Measurements from ENCODE around the gene DSTN. TPM values are rescaled to one million over a fixed set of nuclear protein-coding genes. Genes with fewer than 3 reads are reported as not detected.
A peak's percentile ranks its signal among the peaks of the same experiment; 100 is the strongest.

Gene DSTN
- total RNA-seq, 1 donor = 550 TPM

DNA sequence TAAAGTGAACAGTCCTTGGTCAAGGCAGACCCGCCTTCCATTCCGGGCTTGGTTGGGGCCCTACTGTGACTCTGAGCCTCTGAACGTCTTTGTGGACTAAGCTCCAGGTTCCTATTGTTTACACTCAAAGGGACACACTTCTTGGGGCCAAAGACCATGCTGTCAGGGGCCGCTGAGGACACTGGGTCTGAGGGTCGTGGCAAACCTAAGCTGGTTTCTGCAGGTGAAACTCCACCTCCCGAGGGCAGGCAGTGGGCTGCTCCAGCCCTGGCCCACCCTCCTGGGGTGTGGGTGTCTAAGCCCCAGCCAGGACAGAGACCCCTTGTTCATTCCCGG lies 43.1 kb downstream of the DSTN start:
- TF ChIP-seq CTCF (IDR thresholded peaks at IDR 0.05; ENCODE audit: insufficient read depth, low read depth, low read length) = no peak
- H3K4me3 ChIP-seq (ENCODE audit: low read depth, low read length) = no peak overlapping the region
- no peak for DNase-seq (ENCODE audit: low read depth)

GRCh38 chr20:17613328-17614175 lies 43.7 kb downstream of the DSTN start:
- no peak overlapping the region for H3K4me3 ChIP-seq (ENCODE audit: low read depth, low read length)
- no peak for TF ChIP-seq CTCF (IDR thresholded peaks at IDR 0.05; ENCODE audit: insufficient read depth, low read depth, low read length)
- DNase-seq (ENCODE audit: low read depth) = no peak

DNA sequence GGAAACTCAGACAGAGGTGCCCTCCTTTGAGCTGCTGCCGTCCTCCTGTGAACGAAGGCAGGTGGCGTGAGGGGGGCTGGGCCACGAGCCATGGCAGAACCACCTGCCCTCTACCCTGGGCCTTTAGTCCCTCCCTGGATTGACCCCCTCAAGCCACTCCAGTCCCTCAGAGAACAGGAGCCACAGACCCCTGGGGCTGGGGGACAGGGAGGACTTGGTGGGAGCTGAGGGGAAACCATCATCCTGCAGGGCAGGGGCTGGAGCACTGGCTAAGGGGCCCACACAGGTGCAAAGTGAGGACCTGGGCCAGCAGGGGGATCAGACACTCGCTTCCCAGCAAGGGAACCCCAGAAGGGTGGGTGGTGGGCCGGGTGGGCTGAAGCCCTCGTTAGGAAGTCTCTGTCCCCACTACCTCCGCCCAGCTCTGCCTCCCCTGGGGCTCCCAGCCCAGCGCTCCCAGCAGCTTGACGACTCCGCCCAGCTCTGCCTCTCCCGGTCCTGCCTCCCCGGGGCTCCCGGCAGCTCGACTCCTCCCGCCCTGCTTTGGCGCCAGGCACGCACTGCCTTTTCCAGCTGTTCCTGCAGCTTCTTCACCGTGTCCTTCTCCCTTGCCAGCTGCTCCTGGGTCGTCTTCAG lies 44.4 kb downstream of the DSTN start:
- peak; percentile 69 for DNase-seq (ENCODE audit: low read depth)
- TF ChIP-seq CTCF (IDR thresholded peaks at IDR 0.05; ENCODE audit: insufficient read depth, low read depth, low read length) = no peak
- no peak overlapping the region for H3K4me3 ChIP-seq (ENCODE audit: low read depth, low read length)

DNA sequence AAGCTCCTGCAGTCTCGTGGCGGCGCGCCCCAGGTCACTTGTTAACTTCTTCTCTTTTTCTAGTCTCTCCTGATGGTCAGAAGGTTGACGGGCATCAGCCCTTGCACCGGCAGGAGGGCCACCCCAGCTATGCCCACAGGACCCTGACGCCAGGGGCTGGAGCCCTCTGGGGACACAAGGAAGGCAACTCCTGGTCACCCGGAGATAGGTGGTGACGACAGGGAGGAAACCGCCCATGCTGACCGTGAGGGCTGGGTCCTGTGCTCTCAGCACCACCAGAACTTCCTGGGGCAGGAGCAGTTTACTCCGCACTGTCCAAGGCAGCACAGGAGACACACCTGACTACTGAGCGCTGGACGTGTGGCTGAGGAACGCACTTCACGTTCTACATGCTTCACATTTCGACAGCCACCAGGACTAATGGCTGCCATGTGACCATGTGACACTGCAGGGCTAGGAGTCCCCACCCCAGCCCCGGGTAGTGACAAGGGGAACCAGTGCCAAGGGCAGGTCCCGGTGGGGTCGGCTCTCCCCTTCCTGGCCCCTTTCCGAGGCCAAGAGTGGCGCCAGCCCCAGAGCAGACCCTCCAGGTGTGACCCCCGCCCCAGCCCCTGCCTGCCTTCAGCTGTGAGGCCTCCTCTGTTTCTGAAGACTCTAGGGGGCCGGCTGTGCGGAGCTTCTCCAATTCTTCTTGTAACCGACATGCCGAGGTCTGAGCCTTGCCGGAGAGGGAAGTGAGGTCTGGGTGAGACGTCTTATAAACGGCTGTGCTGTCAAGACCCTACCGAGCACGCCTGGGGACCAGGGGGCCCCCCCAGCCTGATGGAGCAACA lies 45.2 kb downstream of the DSTN start:
- TF ChIP-seq CTCF (IDR thresholded peaks at IDR 0.05; ENCODE audit: insufficient read depth, low read depth, low read length) = no peak
- no peak overlapping the region for H3K4me3 ChIP-seq (ENCODE audit: low read depth, low read length)
- no peak for DNase-seq (ENCODE audit: low read depth)

DNA sequence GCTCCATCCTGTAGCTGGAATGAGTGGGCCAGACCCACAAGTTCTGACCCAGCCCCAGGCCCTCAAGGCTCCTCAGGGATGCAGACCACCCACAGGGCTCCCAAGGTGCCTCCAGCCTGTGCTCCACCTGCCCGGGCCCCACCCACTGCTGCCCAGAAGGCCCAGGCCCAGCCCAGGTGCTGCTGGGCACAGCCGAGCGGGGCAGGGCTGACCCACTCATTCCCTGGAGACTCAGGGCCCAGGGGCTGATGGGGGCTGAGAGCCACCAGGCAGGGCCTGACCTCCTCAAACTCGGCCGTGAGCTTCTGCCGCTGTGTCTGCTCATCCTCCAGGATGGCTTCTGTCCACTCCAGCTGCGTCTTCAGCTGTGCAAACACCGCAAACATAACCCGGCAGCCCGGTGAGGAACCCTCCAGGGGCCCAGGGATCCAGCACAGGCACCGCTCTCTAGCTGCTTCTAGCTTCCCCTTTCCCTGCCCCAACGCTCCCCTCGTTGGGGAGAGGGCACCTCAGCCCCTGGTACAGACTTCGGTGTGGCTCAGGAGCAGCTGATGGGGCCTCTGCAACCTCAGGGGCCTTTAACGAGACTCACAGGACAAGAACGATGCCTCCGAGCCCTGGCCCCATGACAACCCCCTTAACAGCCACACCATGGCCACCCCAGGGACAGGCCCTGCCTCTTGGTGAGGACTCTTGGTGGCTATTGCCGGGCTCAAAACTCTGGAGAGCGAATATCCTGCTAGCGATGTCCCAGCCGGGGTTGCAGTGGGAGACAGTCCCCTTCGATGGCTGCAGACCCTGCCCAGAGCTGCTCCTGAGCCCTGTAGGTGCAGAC lies 46.0 kb downstream of the DSTN start:
- no peak for DNase-seq (ENCODE audit: low read depth)
- TF ChIP-seq CTCF (IDR thresholded peaks at IDR 0.05; ENCODE audit: insufficient read depth, low read depth, low read length) = no peak

More for the DNA sequence above, 46.0 kb downstream of the DSTN start:
- no peak overlapping the region for H3K4me3 ChIP-seq (ENCODE audit: low read depth, low read length)
